GM23338 (cell line): Measurements from ENCODE around the gene AGO4.

Source experiments
- CTCF ChIP-seq, 2 experiments: fragments of 200-600 bp in 1 of 2; sonication (generic) in 1 of 2; conservative IDR thresholded peaks; 2 replicates each; pipeline versions ENCODE4 v1.5.1 to v1.6.1; 2016 to 2017; ENCODE audit warnings: antibody characterized with exemption in 2 of 2, low read depth in 2 of 2, mild to moderate bottlenecking in 2 of 2, moderate library complexity in 1 of 2
- POLR2AphosphoS5 ChIP-seq: IDR thresholded peaks from 2 replicates; pipeline ENCODE4 v1.6.1; 2016; ENCODE audit warnings: antibody characterized with exemption, low read depth

DNA sequence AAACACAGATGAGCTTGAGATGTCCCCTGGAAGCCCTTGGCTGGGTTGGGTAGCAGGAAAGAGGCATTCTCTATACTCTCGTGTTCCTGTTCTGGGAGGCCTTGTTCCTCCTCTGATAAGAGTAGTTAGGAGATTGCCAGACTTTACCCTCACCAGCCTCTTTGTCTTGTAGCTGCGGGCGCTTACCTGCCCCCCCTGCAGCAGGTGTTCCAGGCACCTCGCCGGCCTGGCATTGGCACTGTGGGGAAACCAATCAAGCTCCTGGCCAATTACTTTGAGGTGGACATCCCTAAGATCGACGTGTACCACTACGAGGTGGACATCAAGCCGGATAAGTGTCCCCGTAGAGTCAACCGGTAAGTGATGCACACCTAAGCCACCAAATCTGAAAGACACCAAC is 80.4 kb downstream of the AGO4 start:
- TF ChIP-seq CTCF (conservative IDR thresholded peaks at IDR 0.05; ENCODE audit: low read depth in 2 of 2) (no peak), POLR2AphosphoS5 (no peak)
